NCI-H446 (cell line): ENCODE data around the gene TMEM94.
"Not testable (repeated sequence)": the region's sequence is repeated elsewhere in the genome, so short reads cannot be mapped to it uniquely, and the experiment has no call there.

Source experiments
- DNase-seq, 2 experiments: peaks; one replicate each; lab custom pipeline; 2025; lab: John Stamatoyannopoulos, UW

The TMEM94 gene

GRCh38 chr17:75476752-75477489, 20.5 kb downstream of the TMEM94 start:
- no peak for DNase-seq

GRCh38 chr17:75477490-75477862, 21.0 kb downstream of the TMEM94 start:
- DNase-seq: not testable (repeated sequence)

GRCh38 chr17:75478508-75478907, 22.1 kb downstream of the TMEM94 start:
- no peak for DNase-seq

GRCh38 chr17:75480281-75480680, 23.8 kb downstream of the TMEM94 start:
- DNase-seq: no peak

GRCh38 chr17:75481194-75482068, 25.0 kb downstream of the TMEM94 start:
- no peak for DNase-seq

GRCh38 chr17:75482098-75482942, 25.9 kb downstream of the TMEM94 start:
- no peak for DNase-seq

- DNase-seq: no peak
Observed at GRCh38 chr17:75485688-75486087, 29.3 kb downstream of the TMEM94 start.

- DNase-seq: no peak
Observed at GRCh38 chr17:75486151-75486550, 29.7 kb downstream of the TMEM94 start.

- no peak for DNase-seq
Observed at GRCh38 chr17:75486951-75487350, 30.5 kb downstream of the TMEM94 start.

GRCh38 chr17:75487351-75488070, 31.1 kb downstream of the TMEM94 start:
- no peak for DNase-seq

GRCh38 chr17:75488693-75489510, 32.5 kb downstream of the TMEM94 start:
- no peak for DNase-seq

GRCh38 chr17:75489511-75489955, 33.1 kb downstream of the TMEM94 start:
- no peak for DNase-seq

- DNase-seq: no peak
Observed at GRCh38 chr17:75490173-75490743, 33.8 kb downstream of the TMEM94 start.

- DNase-seq: no peak
Observed at GRCh38 chr17:75490953-75491649, 34.7 kb downstream of the TMEM94 start.

- DNase-seq: no peak
Observed at GRCh38 chr17:75491680-75492079, 35.2 kb downstream of the TMEM94 start.

- no peak for DNase-seq
Observed at GRCh38 chr17:75492555-75493168, 36.2 kb downstream of the TMEM94 start.

- DNase-seq: no peak
Observed at GRCh38 chr17:75493476-75494129, 37.2 kb downstream of the TMEM94 start.

- no peak for DNase-seq
Observed at GRCh38 chr17:75494326-75494877, 38.0 kb downstream of the TMEM94 start.
